ENCODE measurements around the gene EYA2. TPM values are rescaled to one million over a fixed set of nuclear protein-coding genes. Genes with fewer than 3 reads are reported as not detected.
A peak's percentile ranks its signal among the peaks of the same experiment; 100 is the strongest.

Gene EYA2
- total RNA-seq, 1 experiment from 2014 or later = 0.25 TPM

DNA sequence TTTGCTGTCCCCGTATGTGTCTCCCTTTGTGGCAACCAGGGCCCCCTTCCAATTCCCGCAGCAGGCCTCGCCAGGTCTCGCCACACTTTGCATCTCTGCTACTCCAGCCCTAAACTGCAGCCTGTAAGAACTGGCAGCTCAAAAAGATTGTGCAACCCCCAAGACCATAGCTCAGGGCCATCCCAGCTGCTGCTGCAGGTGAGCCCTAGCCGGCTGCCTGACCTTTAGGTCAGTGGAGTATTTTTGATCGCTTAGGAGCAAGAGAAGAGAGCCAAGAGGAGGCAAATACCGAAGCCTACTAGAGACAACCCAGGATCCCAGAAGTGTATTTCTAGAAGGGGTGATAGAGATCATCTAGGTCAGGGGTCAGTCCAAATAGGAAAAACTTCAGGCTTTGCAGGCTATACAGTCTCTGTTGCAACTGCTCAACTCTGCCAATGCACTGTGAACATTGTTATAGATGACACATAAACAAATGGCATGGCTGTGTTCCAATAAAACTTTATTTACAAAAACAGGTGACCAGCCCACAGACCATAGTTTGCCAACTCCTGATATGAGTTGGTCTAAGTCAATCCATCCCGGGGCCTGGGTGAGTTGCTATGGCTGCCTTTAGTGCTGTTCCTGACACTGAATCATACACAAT, 138.4 kb downstream of the EYA2 start:
- peaks cover 4% of the 10 kb centered on the region for H3K27me3 Mint-ChIP-seq (ENCODE audit: insufficient read depth, unreplicated experiment)
- POLR2A ChIA-PET = no interaction called here
- Histone ChIP-seq H3K27me3 (replicated peaks; ENCODE audit: control insufficient read depth, insufficient read depth, low read length) (no peaks in the 10 kb centered on the region), H3K4me3 (ENCODE audit: low read depth, low read length) (no peak overlapping the region), H3K4me1 (no peaks in the 10 kb centered on the region; the same call in 1 of the 2 replicates), H3K36me3 (ENCODE audit: control insufficient read depth, insufficient read depth, low read length) (no peaks in the 10 kb centered on the region), H3K9me3 (peaks cover 8% of the 10 kb centered on the region)
- intact Hi-C loops (cut with micrococcal nuclease; ENCODE audit: unreplicated experiment) = no loop called here
- no peak overlapping the region for H3K27ac Mint-ChIP-seq (ENCODE audit: unreplicated experiment)
- CTCF ChIA-PET = no interaction called here
- DNase-seq = peak; percentile 24 to 70
- no peak overlapping the region for H3K4me3 Mint-ChIP-seq (ENCODE audit: unreplicated experiment)
- BruUV-seq (replicated peaks) = no TSS peak
- H3K9me3 Mint-ChIP-seq (ENCODE audit: unreplicated experiment) = peaks cover 21% of the 10 kb centered on the region
- H3K4me1 Mint-ChIP-seq (ENCODE audit: low read depth, unreplicated experiment) = no peaks in the 10 kb centered on the region
- no peaks in the 10 kb centered on the region for H3K36me3 Mint-ChIP-seq (ENCODE audit: insufficient read depth, unreplicated experiment)
- TF ChIP-seq, protein P1, sequence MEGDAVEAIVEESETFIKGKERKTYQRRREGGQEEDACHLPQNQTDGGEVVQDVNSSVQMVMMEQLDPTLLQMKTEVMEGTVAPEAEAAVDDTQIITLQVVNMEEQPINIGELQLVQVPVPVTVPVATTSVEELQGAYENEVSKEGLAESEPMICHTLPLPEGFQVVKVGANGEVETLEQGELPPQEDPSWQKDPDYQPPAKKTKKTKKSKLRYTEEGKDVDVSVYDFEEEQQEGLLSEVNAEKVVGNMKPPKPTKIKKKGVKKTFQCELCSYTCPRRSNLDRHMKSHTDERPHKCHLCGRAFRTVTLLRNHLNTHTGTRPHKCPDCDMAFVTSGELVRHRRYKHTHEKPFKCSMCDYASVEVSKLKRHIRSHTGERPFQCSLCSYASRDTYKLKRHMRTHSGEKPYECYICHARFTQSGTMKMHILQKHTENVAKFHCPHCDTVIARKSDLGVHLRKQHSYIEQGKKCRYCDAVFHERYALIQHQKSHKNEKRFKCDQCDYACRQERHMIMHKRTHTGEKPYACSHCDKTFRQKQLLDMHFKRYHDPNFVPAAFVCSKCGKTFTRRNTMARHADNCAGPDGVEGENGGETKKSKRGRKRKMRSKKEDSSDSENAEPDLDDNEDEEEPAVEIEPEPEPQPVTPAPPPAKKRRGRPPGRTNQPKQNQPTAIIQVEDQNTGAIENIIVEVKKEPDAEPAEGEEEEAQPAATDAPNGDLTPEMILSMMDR (IDR thresholded peaks at IDR 0.05; ENCODE audit: insufficient read depth in 1 of 2, low read depth in 1 of 2, low read length in 1 of 2, severe bottlenecking in 1 of 2, unreplicated experiment in 1 of 2) = no peak

- Histone ChIP-seq H3K27me3 (replicated peaks; ENCODE audit: control insufficient read depth, insufficient read depth, low read length) (no peaks in the 10 kb centered on the region), H3K4me1 (no peaks in the 10 kb centered on the region; the same call in 1 of the 2 replicates), H3K4me3 (ENCODE audit: low read depth, low read length) (no peak overlapping the region), H3K36me3 (ENCODE audit: control insufficient read depth, insufficient read depth, low read length) (no peaks in the 10 kb centered on the region), H3K9me3 (peaks cover 2% of the 10 kb centered on the region; the same call in 1 of the 2 replicates)
- CTCF ChIA-PET = no interaction called here
- Mint-ChIP-seq H3K36me3 (ENCODE audit: insufficient read depth, unreplicated experiment) (no peaks in the 10 kb centered on the region), H3K4me1 (ENCODE audit: low read depth, unreplicated experiment) (no peaks in the 10 kb centered on the region), H3K27me3 (ENCODE audit: insufficient read depth, unreplicated experiment) (peaks cover 4% of the 10 kb centered on the region), H3K4me3 (ENCODE audit: unreplicated experiment) (no peak overlapping the region), H3K27ac (ENCODE audit: unreplicated experiment) (no peak overlapping the region), H3K9me3 (ENCODE audit: unreplicated experiment) (peaks cover 22% of the 10 kb centered on the region)
- no TSS peak for BruUV-seq (replicated peaks)
- no peak for DNase-seq
- intact Hi-C loops (cut with micrococcal nuclease; ENCODE audit: unreplicated experiment) = no loop called here
- TF ChIP-seq, protein P1 (IDR thresholded peaks at IDR 0.05; ENCODE audit: insufficient read depth in 1 of 2, low read depth in 1 of 2, low read length in 1 of 2, severe bottlenecking in 1 of 2, unreplicated experiment in 1 of 2) = no peak
- POLR2A ChIA-PET = no interaction called here
Observed at GRCh38 chr20:47033665-47034064, 139.0 kb downstream of the EYA2 start.

DNA sequence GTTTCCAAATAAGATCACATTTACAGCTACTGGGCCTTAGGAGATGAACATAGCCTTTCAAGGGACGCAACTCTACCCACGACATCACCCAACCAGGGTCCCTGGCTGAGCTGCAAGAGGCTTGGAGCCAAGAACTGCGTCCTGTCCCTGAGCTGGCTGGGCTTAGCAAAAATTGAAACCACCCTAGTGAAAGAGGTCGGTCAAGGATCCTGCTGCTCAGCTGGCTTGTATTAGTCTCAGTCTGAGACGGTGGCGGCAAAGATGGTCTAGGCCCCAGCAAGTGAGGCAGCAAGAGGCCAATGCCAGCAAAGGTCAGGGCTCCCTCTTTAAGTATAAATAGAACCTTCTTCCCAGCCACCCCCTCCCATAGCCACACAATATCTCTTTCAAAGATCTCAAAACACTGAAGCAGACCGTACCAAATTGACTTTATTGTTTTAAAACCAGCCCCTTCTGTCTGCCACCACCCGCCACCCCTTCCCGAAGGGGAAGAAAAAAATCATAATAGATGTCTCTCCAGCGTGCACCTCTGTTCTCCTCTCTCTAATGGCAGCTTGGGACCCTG, 140.5 kb downstream of the EYA2 start:
- H3K4me1 Mint-ChIP-seq (ENCODE audit: low read depth, unreplicated experiment) = no peaks in the 10 kb centered on the region
- no TSS peak for BruUV-seq (replicated peaks)
- CTCF ChIA-PET = no interaction called here
- DNase-seq = no peak
- POLR2A ChIA-PET = no interaction called here
- H3K4me3 Mint-ChIP-seq (ENCODE audit: unreplicated experiment) = no peak overlapping the region
- no peaks in the 10 kb centered on the region for H3K9me3 ChIP-seq
- H3K9me3 Mint-ChIP-seq (ENCODE audit: unreplicated experiment) = peaks cover 10% of the 10 kb centered on the region
- peaks cover 7% of the 10 kb centered on the region for H3K27me3 Mint-ChIP-seq (ENCODE audit: insufficient read depth, unreplicated experiment)
- H3K27ac Mint-ChIP-seq (ENCODE audit: unreplicated experiment) = no peak overlapping the region
- intact Hi-C loops (cut with micrococcal nuclease; ENCODE audit: unreplicated experiment) = no loop called here
- TF ChIP-seq, protein P1 (IDR thresholded peaks at IDR 0.05; ENCODE audit: insufficient read depth in 1 of 2, low read depth in 1 of 2, low read length in 1 of 2, severe bottlenecking in 1 of 2, unreplicated experiment in 1 of 2) = no peak
- no peaks in the 10 kb centered on the region for H3K36me3 Mint-ChIP-seq (ENCODE audit: insufficient read depth, unreplicated experiment)
- H3K36me3 ChIP-seq (ENCODE audit: control insufficient read depth, insufficient read depth, low read length) = no peaks in the 10 kb centered on the region
- H3K27me3 ChIP-seq (replicated peaks; ENCODE audit: control insufficient read depth, insufficient read depth, low read length) = no peaks in the 10 kb centered on the region
- no peak overlapping the region for H3K4me3 ChIP-seq (ENCODE audit: low read depth, low read length)
- H3K4me1 ChIP-seq = no peaks in the 10 kb centered on the region; the same call in 1 of the 2 replicates

Measured in Caco-2 (cell line).